GM10248 (cell line): Measurements from ENCODE around the gene GGACT.

Experiments
- CTCF ChIA-PET: fragments of 300-600 bp; sonication (Branson Sonifier 250); formaldehyde crosslinking; extraction: SDS; loops from one replicate; lab custom pipeline; 2021; ENCODE audit warnings: antibody characterized with exemption; lab: Yijun Ruan, JAX
- POLR2A ChIA-PET: fragments of 350-650 bp; sonication (Branson Sonifier 250); formaldehyde crosslinking; extraction: SDS; loops from one replicate; lab custom pipeline; 2020; ENCODE audit warnings: antibody characterized with exemption; lab: Yijun Ruan, JAX
- DNase-seq: peaks from one replicate; pipeline ENCODE4 v3.0.0; 2012; ENCODE audit errors: extremely low spot score
- CTCF ChIP-seq: IDR thresholded peaks from 2 replicates; pipeline ENCODE4 v1.5.1; 2012; ENCODE audit warnings: mild to moderate bottlenecking, low read depth; ENCODE audit errors: extremely low read depth, missing control alignments, control extremely low read depth

The GGACT gene

GRCh38 chr13:100542826-100543156 lies 45.8 kb downstream of the GGACT start:
- CTCF ChIA-PET = interaction anchor here (1.0 to 1.6 kb wide), 4 partner anchors 11 to 885 kb away, joined by 3 to 5 read pairs (median 4); no protein-coding TSS in a partner anchor
- POLR2A ChIA-PET = no interaction called here
- DNase-seq = peak; percentile 70
- peak; percentile 39 for TF ChIP-seq CTCF

GRCh38 chr13:100541897-100542825 lies 46.4 kb downstream of the GGACT start:
- DNase-seq = no peak

GRCh38 chr13:100540621-100541020 lies 48.0 kb downstream of the GGACT start:
- no peak for DNase-seq
- ChIA-PET CTCF (interaction anchor here (1.6 to 2.1 kb wide), 2 partner anchors 26 to 32 kb away, joined by 4 to 7 read pairs; no protein-coding TSS in a partner anchor), POLR2A (no interaction called here)
- TF ChIP-seq CTCF = no peak

More at GRCh38 chr13:100541897-100542825, 46.4 kb downstream of the GGACT start:
- POLR2A ChIA-PET = no interaction called here
- CTCF ChIA-PET = interaction anchor here (1.0 to 2.1 kb wide), 6 partner anchors 11 to 885 kb away, joined by 3 to 7 read pairs (median 4); no protein-coding TSS in a partner anchor
- no peak for TF ChIP-seq CTCF

- ChIA-PET CTCF (no interaction called here), POLR2A (no interaction called here)
Measured at GRCh38 chr13:100537951-100538462, 50.6 kb downstream of the GGACT start.

GRCh38 chr13:100537486-100537885 lies 51.1 kb downstream of the GGACT start:
- ChIA-PET POLR2A (no interaction called here), CTCF (no interaction called here)
- no peak for DNase-seq
- TF ChIP-seq CTCF = no peak

More at GRCh38 chr13:100537951-100538462, 50.6 kb downstream of the GGACT start:
- no peak for TF ChIP-seq CTCF
- no peak for DNase-seq

- no peak for TF ChIP-seq CTCF
- CTCF ChIA-PET = no interaction called here
- POLR2A ChIA-PET = no interaction called here
- no peak for DNase-seq
Measured at GRCh38 chr13:100536643-100537180, 51.9 kb downstream of the GGACT start.
